Stomach (tissue), 9 donors: ENCODE measurements around the gene SPINK14. TPM values are rescaled to one million over a fixed set of nuclear protein-coding genes. Genes with fewer than 3 reads are reported as not detected.
A peak's percentile ranks its signal among the peaks of the same experiment; 100 is the strongest.

Experiments
- DNase-seq, 2 donors: peaks; one replicate each; pipeline versions ENCODE4 v3.0.0 to v3.0.0-alpha.2; 2013 to 2019
- H3K27ac ChIP-seq, 5 donors: fragments of 200-600 bp in 4 of 5; sonication (generic) in 4 of 5; one replicate each; pipeline ENCODE4 v1.5.1; 2013 to 2019; ENCODE audit warnings: mild to moderate bottlenecking in 1 of 5, moderate library complexity in 1 of 5
- H3K27me3 ChIP-seq, 3 donors: fragments of 200-600 bp; sonication (generic); one replicate each; pipeline ENCODE4 v1.5.1; 2017 to 2019; ENCODE audit warnings: mixed run types in 1 of 3
- H3K36me3 ChIP-seq, 4 donors: fragments of 200-600 bp; sonication (generic); 1 replicate in 3 of 4; 2 replicates in 1 of 4; pipeline ENCODE4 v1.5.1; 2016 to 2019
- H3K4me1 ChIP-seq, 4 donors: fragments of 200-600 bp; sonication (generic); one replicate each; pipeline ENCODE4 v1.5.1; 2016 to 2019
- H3K4me3 ChIP-seq, 4 donors: fragments of 200-600 bp; sonication (generic) in 3 of 4; one replicate each; pipeline ENCODE4 v1.5.1; 2016 to 2019; ENCODE audit warnings: mild to moderate bottlenecking in 1 of 4
- H3K9me3 ChIP-seq, 4 donors: fragments of 200-600 bp; sonication (generic); one replicate each; pipeline ENCODE4 v1.5.1; 2016 to 2019
- CTCF ChIP-seq, 7 experiments: fragments of 450-650 bp in 4 of 7; fragments of 200-600 bp in 3 of 7; sonication (generic) in 3 of 7; IDR thresholded peaks; one replicate each; pipeline ENCODE4 v1.5.1; 2016 to 2019; ENCODE audit warnings: antibody characterized with exemption in 7 of 7, control low read depth in 2 of 7, mild to moderate bottlenecking in 1 of 7
- EP300 ChIP-seq: sonication (generic); formaldehyde crosslinking; IDR thresholded peaks from one replicate; pipeline ENCODE4 v1.6.1; 2017; ENCODE audit warnings: antibody characterized with exemption
- POLR2A ChIP-seq, 4 donors: fragments of 450-650 bp; IDR thresholded peaks; one replicate each; pipeline ENCODE4 v1.6.1; 2016; ENCODE audit warnings: antibody characterized with exemption in 4 of 4, control low read depth in 2 of 4, mild to moderate bottlenecking in 1 of 4, moderate library complexity in 1 of 4
- POLR2AphosphoS5 ChIP-seq, 3 donors: sonication (generic); formaldehyde crosslinking; IDR thresholded peaks; one replicate each; pipeline ENCODE4 v1.6.1; 2016; ENCODE audit warnings: antibody characterized with exemption in 3 of 3
- WGBS, 5 donors: extraction: QIAGEN DNeasy Blood & Tissue Kit in 3 of 5; methylation state at CpG; one replicate each; pipeline versions ENCODE4 v1.1.5 to v1.1.7; 2013 to 2018; 5-methylcytosine and 5-hydroxymethylcytosine counted together
- intact Hi-C: fragments of 100-400 bp; cut with DNase I; formaldehyde crosslinking; loops from one replicate; pipeline ENCODE4 v1.15.1; 2023; ENCODE audit warnings: low total_unique reads
- polyA plus RNA-seq, 3 donors: library from polyadenylated mRNA; stranded (reverse); fragments of 200-250 nt; gene quantifications; one replicate each; pipeline ENCODE4 v1.2.3, GENCODE V29; 2013
- total RNA-seq, 5 donors: library from RNA; depleted of rRNA; stranded (reverse); fragments of >200 nt; gene quantifications; one replicate each; pipeline versions ENCODE4 v1.1.0 to v1.2.3, GENCODE V29; 2014 to 2016
- donor health status: healthy with polysubstance abuse.
- donor health status: Bipolar disorder and iron deficiency.
- donor health status: healthy.

The SPINK14 gene
- total and polyA plus RNA-seq, 8 donors: not detected

GRCh38 chr5:148193202-148193601 lies 24.9 kb downstream of the SPINK14 start:
- no peaks in the 10 kb centered on the region for H3K36me3 ChIP-seq
- H3K4me3 ChIP-seq: no peak overlapping the region
- H3K4me1 ChIP-seq: no peaks in the 10 kb centered on the region
- H3K9me3 ChIP-seq: no peaks in the 10 kb centered on the region
- no peaks in the 10 kb centered on the region for H3K27me3 ChIP-seq
- TF ChIP-seq CTCF (IDR thresholded peaks at IDR 0.05): no peak
- TF ChIP-seq POLR2AphosphoS5 (IDR thresholded peaks at IDR 0.05): no peak
- no peak for TF ChIP-seq POLR2A (IDR thresholded peaks at IDR 0.05)
- no peak for TF ChIP-seq EP300
- 90 to 98% (median 93%) methylated on average over 1 of the region's 1 CpG for WGBS, 5 donors
- no peak for DNase-seq
- intact Hi-C loops: no loop called here
- H3K27ac ChIP-seq: no peak overlapping the region

- peaks cover 0 to 9% (median 1%) of the 10 kb centered on the region in 4 donors for H3K4me1 ChIP-seq
- WGBS, 5 donors: 66 to 75% (median 70%) methylated on average over 2 of the region's 2 CpGs
- H3K27me3 ChIP-seq: no peaks in the 10 kb centered on the region
- H3K9me3 ChIP-seq: no peaks in the 10 kb centered on the region
- H3K36me3 ChIP-seq: no peaks in the 10 kb centered on the region
- DNase-seq: no peak
- intact Hi-C loops: no loop called here
- TF ChIP-seq POLR2A (IDR thresholded peaks at IDR 0.05): no peak
- no peak for TF ChIP-seq POLR2AphosphoS5 (IDR thresholded peaks at IDR 0.05)
- H3K4me3 ChIP-seq: no peak overlapping the region
- no peak overlapping the region for H3K27ac ChIP-seq
These were observed 32.8 kb downstream of the SPINK14 start for GRCh38 chr5:148201151-148201550.

- no peak within 1 kb of the TSS for H3K4me3 ChIP-seq
- no peaks in the 10 kb centered on the region for H3K36me3 ChIP-seq
- 92 to 99% (median 95%) methylated on average over 2 of the region's 2 CpGs for WGBS, 5 donors
- peaks cover 0 to 21% (median 7%) of the 10 kb centered on the region in 4 donors for H3K4me1 ChIP-seq
- no peaks in the 10 kb centered on the region for H3K9me3 ChIP-seq
- no peak for DNase-seq
- no peaks in the 10 kb centered on the region for H3K27me3 ChIP-seq
- no peak for TF ChIP-seq POLR2AphosphoS5 (IDR thresholded peaks at IDR 0.05)
- TF ChIP-seq EP300: no peak
- no peak within 1 kb of the TSS for H3K27ac ChIP-seq
- intact Hi-C loops: no loop called here
These were observed 34.3 kb downstream of the SPINK14 start, which contains the start of gene SPINK6 for GRCh38 chr5:148202531-148203203. Gene SPINK6, plus strand, starts transcription at chr5:148203042. Its CDS starts 55 bp downstream, at chr5:148203097.

- peak overlapping the region in 1 of 5 donors; percentile 6 for H3K27ac ChIP-seq
- no peak for DNase-seq
These were observed 36.9 kb downstream of the SPINK14 start for GRCh38 chr5:148205044-148205806.

More at GRCh38 chr5:148205044-148205806, 36.9 kb downstream of the SPINK14 start:
- Histone ChIP-seq H3K4me3 (no peak overlapping the region), H3K36me3 (no peaks in the 10 kb centered on the region), H3K4me1 (peaks cover 4 to 42% (median 18%) of the 10 kb centered on the region in 4 donors), H3K9me3 (no peaks in the 10 kb centered on the region), H3K27me3 (no peaks in the 10 kb centered on the region)
- TF ChIP-seq CTCF (IDR thresholded peaks at IDR 0.05): no peak
- no peak for TF ChIP-seq EP300
- TF ChIP-seq POLR2A (IDR thresholded peaks at IDR 0.05): no peak
- no peak for TF ChIP-seq POLR2AphosphoS5 (IDR thresholded peaks at IDR 0.05)
- 63 to 76% (median 67%) methylated on average over 4 of the region's 4 CpGs for WGBS, 5 donors
- intact Hi-C loops: no loop called here
